K562 (cell line): Measurements from ENCODE around the gene ATXN7L2. TPM values are rescaled to one million over a fixed set of nuclear protein-coding genes. Genes with fewer than 3 reads are reported as not detected.

Source experiments
- BDP1 ChIP-seq: IDR thresholded peaks from 3 replicates; pipeline ENCODE4 v1.6.1; 2011; ENCODE audit not compliant: insufficient read length, insufficient read depth
- CBX2 ChIP-seq: fragments of 200-600 bp; sonication (generic); IDR thresholded peaks from one replicate; pipeline ENCODE4 v1.6.1; 2012; ENCODE audit warnings: mild to moderate bottlenecking, low read length, inconsistent platforms; ENCODE audit not compliant: insufficient read depth, poor library complexity, severe bottlenecking
- ETS2 ChIP-seq: IDR thresholded peaks from 2 replicates; pipeline ENCODE4 v1.6.1; 2016; ENCODE audit warnings: borderline replicate concordance, missing genetic modification characterization, mild to moderate bottlenecking, moderate library complexity, missing compliant biosample characterization; ENCODE audit not compliant: poor library complexity, severe bottlenecking
- MAFG ChIP-seq: fragments of 450-650 bp; conservative IDR thresholded peaks from 2 replicates; pipeline ENCODE4 v1.6.1; 2016; ENCODE audit warnings: missing genetic modification characterization, missing compliant biosample characterization
- MBD2 ChIP-seq: sonication (generic); IDR thresholded peaks from 2 replicates; pipeline ENCODE4 v1.6.1; 2016; ENCODE audit warnings: low read depth, borderline replicate concordance
- PCBP2 ChIP-seq: fragments of 200-400 bp; formaldehyde crosslinking; IDR thresholded peaks from 2 replicates; pipeline ENCODE4 v1.6.1; 2018; ENCODE audit warnings: low read length, low read depth, mild to moderate bottlenecking, moderate library complexity; ENCODE audit not compliant: poor library complexity, severe bottlenecking
- PHF20 ChIP-seq: fragments of 450-650 bp; IDR thresholded peaks from 2 replicates; pipeline ENCODE4 v1.6.1; 2018; ENCODE audit not compliant: partially characterized antibody
- SMARCB1 ChIP-seq: IDR thresholded peaks from 2 replicates; pipeline ENCODE4 v1.6.1; 2011; ENCODE audit warnings: improper control_type of control experiment, low read depth; ENCODE audit not compliant: insufficient read length
- SMC3 ChIP-seq: conservative IDR thresholded peaks from 2 replicates; pipeline ENCODE4 v1.6.1; 2011; ENCODE audit warnings: low read depth, low read length, improper control_type of control experiment; ENCODE audit not compliant: insufficient read depth
- SREBF2 ChIP-seq: sonication (generic); formaldehyde crosslinking; IDR thresholded peaks from 2 replicates; pipeline ENCODE4 v1.4.0; 2020; ENCODE audit warnings: mild to moderate bottlenecking, missing genetic modification reagents
- SRSF9 ChIP-seq: fragments of 200-400 bp; formaldehyde crosslinking; IDR thresholded peaks from 2 replicates; pipeline ENCODE4 v1.6.1; 2017; ENCODE audit warnings: low read depth, low read length, borderline replicate concordance
- STAT5B ChIP-seq: fragments of 250-450 bp; sonication (Bioruptor Pico); IDR thresholded peaks from 2 replicates; pipeline ENCODE4 v1.8.0; 2021; ENCODE audit warnings: mild to moderate bottlenecking, inconsistent platforms
- TCF7 ChIP-seq: sonication (generic); IDR thresholded peaks from 2 replicates; pipeline ENCODE4 v1.6.1; 2016; ENCODE audit warnings: antibody characterized with exemption, borderline replicate concordance
- XRCC4 ChIP-seq: IDR thresholded peaks from one replicate; pipeline ENCODE4 v1.6.1; 2011; ENCODE audit not compliant: insufficient read depth, insufficient read length; ENCODE audit errors: extremely low read depth
- ZNF121 ChIP-seq: sonication (generic); formaldehyde crosslinking; conservative IDR thresholded peaks from 2 replicates; pipeline ENCODE4 v1.8.0; 2022; ENCODE audit warnings: missing genetic modification reagents
- ZNF316 ChIP-seq: fragments of 450-650 bp; IDR thresholded peaks from 2 replicates; pipeline ENCODE4 v1.6.1; 2016
- ZNF77 ChIP-seq: fragments of 250-450 bp; sonication (Bioruptor Pico); IDR thresholded peaks from 2 replicates; pipeline ENCODE4 v1.5.0; 2020
- polyA plus RNA-seq, 8 experiments: library from polyadenylated mRNA; depleted of rRNA in 4 of 8; stranded (reverse) in 5 of 8; unstranded in 3 of 8; fragments of >200 nt; fragmentation: Nextera tagmentation in 2 of 8; fragmentation: Illumina TruSeq in 1 of 8; extraction: Ambion mirVana in 2 of 8; extraction: Trizol in 1 of 8; gene quantifications; 2 replicates each; pipeline versions ENCODE4 v1.2.1 to v1.2.3, GENCODE V29; 2011 to 2014; ENCODE audit warnings: inconsistent platforms in 1 of 8, missing spikeins in 1 of 8
- total RNA-seq, 7 experiments: library from RNA; depleted of rRNA in 6 of 7; stranded (reverse); fragments of >200 nt in 6 of 7; fragmentation: Illumina TruSeq in 2 of 7; extraction: Trizol in 2 of 7; gene quantifications; 2 replicates each; pipeline versions ENCODE4 v1.2.1 to v1.2.3, GENCODE V29; 2011 to 2021; ENCODE audit warnings: low replicate concordance in 1 of 7
- TF ChIP-seq, protein P1 (sequence below), 2 experiments: fragments of 450-650 bp; IDR thresholded peaks; 2 replicates each; pipeline ENCODE4 v1.6.1; 2018; ENCODE audit warnings: mild to moderate bottlenecking in 2 of 2, low read depth in 1 of 2; ENCODE audit not compliant: partially characterized antibody in 2 of 2
- TF ChIP-seq, protein P2 (sequence below): fragments of 450-650 bp; formaldehyde crosslinking; IDR thresholded peaks from 2 replicates; pipeline ENCODE4 v1.4.0; 2022; ENCODE audit warnings: missing genetic modification characterization
- TF ChIP-seq, protein P3 (sequence below): fragments of 250-450 bp; sonication (Bioruptor Pico); IDR thresholded peaks from 2 replicates; pipeline ENCODE4 v1.4.0; 2020; ENCODE audit warnings: mild to moderate bottlenecking, moderate library complexity

Gene ATXN7L2
- total and polyA plus RNA-seq, 9 of the 15 experiments (the other 6 are each of a cell fraction or from before 2014, with no cell fraction given): 0.21 to 10.4 (median 5.8) TPM

DNA sequence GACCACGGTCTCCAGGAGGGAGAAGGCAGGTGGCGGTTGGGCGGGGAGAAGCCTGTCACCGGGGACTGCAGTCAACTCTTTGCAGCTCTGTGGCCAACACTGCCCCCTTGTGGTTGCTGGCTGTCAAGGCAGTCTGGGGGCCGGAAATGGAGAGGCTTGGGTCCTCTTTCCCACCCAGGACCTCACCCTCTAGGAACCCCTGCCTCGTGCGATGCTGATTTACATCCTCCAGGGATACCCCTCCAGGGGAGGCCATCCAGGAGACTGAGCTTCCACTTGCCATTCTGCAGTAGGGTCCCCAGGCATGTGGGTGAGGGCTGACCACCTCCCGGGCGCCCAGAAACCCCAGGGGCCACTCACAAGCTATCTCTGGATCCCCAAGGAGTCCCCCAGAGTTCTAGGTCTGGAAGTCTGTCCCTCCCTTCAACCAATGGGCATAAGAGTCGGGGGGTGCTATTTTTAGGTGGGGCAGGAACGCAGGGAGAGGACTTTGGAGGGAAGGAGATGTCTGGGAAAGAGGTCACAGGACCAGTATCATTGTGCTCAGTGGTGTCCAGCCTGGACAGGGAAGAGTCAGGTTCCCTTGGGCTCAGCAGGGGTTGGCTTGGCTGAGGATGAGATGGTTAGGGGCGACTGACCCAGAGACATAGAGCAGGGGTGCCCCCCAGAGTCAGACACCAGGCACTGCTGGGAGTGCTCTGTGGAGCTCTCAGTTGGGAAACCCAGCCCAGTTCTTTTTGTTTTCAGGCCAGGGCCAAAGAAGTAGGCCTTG, 48.8 kb downstream of the ATXN7L2 start (continued):
- TF ChIP-seq SMARCB1 (no peak), BDP1 (no peak), ZNF121 (CRISPR knock-in tag) (no peak), MBD2 (no peak), STAT5B (CRISPR knock-in tag) (no peak), XRCC4 (no peak), TCF7 (0 out of 2 replicates have a peak, but pooled peaks have one; percentile 1), ZNF77 (no peak), MAFG (tag) (no peak), PCBP2 (no peak), PHF20 (peak; percentile 7), SREBF2 (CRISPR knock-in tag) (no peak), ZNF316 (no peak), CBX2 (no peak), SRSF9 (no peak), SMC3 (peak; percentile 97), ETS2 (no peak)
- TF ChIP-seq, protein P1, sequence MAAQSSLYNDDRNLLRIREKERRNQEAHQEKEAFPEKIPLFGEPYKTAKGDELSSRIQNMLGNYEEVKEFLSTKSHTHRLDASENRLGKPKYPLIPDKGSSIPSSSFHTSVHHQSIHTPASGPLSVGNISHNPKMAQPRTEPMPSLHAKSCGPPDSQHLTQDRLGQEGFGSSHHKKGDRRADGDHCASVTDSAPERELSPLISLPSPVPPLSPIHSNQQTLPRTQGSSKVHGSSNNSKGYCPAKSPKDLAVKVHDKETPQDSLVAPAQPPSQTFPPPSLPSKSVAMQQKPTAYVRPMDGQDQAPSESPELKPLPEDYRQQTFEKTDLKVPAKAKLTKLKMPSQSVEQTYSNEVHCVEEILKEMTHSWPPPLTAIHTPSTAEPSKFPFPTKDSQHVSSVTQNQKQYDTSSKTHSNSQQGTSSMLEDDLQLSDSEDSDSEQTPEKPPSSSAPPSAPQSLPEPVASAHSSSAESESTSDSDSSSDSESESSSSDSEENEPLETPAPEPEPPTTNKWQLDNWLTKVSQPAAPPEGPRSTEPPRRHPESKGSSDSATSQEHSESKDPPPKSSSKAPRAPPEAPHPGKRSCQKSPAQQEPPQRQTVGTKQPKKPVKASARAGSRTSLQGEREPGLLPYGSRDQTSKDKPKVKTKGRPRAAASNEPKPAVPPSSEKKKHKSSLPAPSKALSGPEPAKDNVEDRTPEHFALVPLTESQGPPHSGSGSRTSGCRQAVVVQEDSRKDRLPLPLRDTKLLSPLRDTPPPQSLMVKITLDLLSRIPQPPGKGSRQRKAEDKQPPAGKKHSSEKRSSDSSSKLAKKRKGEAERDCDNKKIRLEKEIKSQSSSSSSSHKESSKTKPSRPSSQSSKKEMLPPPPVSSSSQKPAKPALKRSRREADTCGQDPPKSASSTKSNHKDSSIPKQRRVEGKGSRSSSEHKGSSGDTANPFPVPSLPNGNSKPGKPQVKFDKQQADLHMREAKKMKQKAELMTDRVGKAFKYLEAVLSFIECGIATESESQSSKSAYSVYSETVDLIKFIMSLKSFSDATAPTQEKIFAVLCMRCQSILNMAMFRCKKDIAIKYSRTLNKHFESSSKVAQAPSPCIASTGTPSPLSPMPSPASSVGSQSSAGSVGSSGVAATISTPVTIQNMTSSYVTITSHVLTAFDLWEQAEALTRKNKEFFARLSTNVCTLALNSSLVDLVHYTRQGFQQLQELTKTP (IDR thresholded peaks at IDR 0.05; ENCODE audit: low read depth in 1 of 2, partially characterized antibody in 2 of 2): no peak
- TF ChIP-seq, protein P2, sequence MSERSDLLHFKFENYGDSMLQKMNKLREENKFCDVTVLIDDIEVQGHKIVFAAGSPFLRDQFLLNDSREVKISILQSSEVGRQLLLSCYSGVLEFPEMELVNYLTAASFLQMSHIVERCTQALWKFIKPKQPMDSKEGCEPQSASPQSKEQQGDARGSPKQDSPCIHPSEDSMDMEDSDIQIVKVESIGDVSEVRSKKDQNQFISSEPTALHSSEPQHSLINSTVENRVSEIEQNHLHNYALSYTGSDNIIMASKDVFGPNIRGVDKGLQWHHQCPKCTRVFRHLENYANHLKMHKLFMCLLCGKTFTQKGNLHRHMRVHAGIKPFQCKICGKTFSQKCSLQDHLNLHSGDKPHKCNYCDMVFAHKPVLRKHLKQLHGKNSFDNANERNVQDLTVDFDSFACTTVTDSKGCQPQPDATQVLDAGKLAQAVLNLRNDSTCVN (CRISPR knock-in tag): no peak
- TF ChIP-seq, protein P3, sequence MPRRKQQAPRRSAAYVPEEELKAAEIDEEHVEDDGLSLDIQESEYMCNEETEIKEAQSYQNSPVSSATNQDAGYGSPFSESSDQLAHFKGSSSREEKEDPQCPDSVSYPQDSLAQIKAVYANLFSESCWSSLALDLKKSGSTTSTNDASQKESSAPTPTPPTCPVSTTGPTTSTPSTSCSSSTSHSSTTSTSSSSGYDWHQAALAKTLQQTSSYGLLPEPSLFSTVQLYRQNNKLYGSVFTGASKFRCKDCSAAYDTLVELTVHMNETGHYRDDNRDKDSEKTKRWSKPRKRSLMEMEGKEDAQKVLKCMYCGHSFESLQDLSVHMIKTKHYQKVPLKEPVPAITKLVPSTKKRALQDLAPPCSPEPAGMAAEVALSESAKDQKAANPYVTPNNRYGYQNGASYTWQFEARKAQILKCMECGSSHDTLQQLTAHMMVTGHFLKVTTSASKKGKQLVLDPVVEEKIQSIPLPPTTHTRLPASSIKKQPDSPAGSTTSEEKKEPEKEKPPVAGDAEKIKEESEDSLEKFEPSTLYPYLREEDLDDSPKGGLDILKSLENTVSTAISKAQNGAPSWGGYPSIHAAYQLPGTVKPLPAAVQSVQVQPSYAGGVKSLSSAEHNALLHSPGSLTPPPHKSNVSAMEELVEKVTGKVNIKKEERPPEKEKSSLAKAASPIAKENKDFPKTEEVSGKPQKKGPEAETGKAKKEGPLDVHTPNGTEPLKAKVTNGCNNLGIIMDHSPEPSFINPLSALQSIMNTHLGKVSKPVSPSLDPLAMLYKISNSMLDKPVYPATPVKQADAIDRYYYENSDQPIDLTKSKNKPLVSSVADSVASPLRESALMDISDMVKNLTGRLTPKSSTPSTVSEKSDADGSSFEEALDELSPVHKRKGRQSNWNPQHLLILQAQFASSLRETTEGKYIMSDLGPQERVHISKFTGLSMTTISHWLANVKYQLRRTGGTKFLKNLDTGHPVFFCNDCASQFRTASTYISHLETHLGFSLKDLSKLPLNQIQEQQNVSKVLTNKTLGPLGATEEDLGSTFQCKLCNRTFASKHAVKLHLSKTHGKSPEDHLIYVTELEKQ: no peak
